NCI-H1417 treated with DMSO at 0.1 percent for 48 hours (cell line): ENCODE measurements around the gene CLIC4.
"Not testable (repeated sequence)": the region's sequence is repeated elsewhere in the genome, so short reads cannot be mapped to it uniquely, and the experiment has no call there.

Experiments
- DNase-seq: peaks from one replicate; lab custom pipeline; 2025; lab: John Stamatoyannopoulos, UW

Gene CLIC4

GRCh38 chr1:24745711-24746413 is 615 bp downstream of the CLIC4 start:
- no peak for DNase-seq

GRCh38 chr1:24748191-24749121 is 3.2 kb downstream of the CLIC4 start:
- DNase-seq: no peak

DNA sequence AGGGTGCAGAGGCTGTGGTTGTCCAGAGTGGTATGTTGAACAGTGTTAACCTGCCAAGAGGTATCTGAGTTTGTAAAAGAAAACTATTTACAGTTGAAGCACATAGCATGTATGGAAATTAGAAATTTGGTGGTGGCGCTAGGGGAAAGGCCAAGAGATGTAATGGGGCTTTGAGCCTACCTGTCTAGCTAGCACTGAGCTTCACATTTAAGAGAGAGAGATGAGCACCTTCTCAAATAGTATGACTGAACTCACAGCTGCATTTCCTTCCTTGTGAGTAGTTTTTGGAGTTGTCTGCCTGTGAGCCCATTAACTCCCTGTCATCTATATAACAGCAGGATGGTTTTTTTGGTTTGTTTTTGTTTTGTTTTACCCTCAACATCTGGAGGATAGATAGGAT is 4.0 kb downstream of the CLIC4 start:
- no peak for DNase-seq

DNA sequence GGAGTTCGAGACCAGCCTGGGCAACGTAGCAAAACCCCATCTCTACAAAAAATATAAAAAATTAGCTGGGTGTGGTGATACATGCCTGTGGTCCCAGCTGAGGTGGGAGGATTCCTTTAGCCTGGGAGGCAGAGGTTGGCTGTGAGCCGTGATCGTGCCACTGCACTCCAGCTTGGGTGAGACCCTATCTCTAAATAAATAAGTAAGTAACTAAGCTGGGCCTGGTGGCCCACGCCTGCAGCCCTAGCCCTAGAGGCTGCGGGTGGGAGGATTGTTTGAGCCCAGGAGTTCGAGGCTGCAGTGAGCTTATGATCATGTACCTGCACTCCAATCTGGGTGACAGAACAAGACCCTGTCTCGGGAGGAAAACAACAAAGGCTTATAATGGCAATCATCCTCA is 4.6 kb downstream of the CLIC4 start:
- DNase-seq: no peak

GRCh38 chr1:24751833-24752232 is 6.6 kb downstream of the CLIC4 start:
- no peak for DNase-seq

DNA sequence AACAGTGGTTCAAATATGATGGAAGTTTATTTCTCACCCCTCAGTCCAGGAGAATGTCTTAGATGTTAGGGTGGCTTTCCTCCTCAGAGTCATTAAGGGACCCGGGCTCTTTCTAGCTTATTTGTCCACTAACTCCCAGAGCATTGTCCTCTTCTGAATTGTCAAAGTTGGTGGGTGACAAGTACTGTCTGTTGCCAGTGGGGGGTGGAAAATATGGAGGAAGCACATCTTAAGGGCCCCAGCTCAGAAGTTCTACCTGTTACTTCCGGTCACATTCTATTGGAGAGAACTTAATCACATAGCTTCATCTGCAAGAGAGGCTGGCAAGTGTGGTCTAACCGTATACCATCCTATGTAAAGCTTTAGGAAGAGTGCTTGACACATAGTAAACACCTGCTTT is 7.1 kb downstream of the CLIC4 start:
- no peak for DNase-seq

- DNase-seq: no peak
These were observed 9.0 kb downstream of the CLIC4 start for GRCh38 chr1:24754229-24754628.

DNA sequence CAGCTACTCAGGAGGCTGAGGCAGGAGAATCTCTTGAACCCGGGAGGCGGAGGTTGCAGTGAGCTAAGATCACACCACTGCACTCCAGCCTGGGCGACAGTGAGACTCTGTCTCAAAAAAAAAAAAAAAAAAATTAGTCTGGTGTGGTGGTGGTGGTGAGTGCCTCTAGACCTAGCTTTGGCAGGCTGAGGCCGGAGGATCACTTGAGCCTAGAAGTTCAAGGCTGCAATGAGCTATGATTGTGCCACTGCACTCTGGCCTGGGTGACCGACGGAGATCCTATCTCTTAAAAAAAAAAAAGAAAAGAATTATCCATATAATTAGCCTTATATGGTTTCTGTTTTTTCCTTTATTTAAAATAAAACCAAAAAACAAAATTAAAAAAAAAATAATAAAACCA is 10.1 kb downstream of the CLIC4 start:
- not testable (repeated sequence) for DNase-seq

DNA sequence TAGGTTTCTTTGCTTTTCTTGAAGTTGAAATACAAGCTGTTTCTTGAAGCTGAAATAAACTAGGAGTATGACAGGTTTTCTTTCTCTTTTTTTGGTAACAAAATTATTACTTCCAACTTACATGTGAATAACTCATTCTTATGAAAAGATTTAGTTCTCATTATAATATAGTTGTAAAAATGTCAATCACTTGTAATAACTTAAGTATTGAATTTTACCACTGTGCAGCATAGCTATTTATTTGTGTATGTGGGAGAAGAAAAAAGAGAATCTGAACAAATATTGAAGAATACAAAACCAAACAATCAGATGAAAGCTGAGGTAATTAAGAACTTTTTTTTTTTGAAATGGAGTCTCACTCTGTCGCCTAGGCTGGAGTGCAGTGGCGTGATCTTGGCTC is 11.1 kb downstream of the CLIC4 start:
- no peak for DNase-seq

DNA sequence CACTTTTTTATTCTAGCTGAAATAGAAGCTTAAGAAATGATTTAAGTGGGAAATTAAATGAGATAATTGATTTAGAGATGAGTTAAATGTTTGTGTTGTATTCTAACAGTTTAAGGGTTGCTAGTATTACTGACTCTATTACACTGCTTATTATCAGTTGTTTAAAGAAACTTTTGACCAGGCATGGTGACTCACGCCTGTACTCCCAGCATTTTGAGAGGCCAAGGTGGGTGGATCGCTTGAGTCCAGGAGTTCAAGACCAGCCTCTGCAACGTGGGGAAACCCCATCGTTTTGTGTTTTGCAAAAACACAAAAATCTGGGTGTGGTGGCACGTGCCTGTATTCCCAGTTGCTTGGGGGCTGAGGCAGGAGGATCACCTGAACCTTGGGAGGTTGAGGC is 14.2 kb downstream of the CLIC4 start:
- no peak for DNase-seq

GRCh38 chr1:24761582-24761981 is 16.3 kb downstream of the CLIC4 start:
- DNase-seq: no peak

DNA sequence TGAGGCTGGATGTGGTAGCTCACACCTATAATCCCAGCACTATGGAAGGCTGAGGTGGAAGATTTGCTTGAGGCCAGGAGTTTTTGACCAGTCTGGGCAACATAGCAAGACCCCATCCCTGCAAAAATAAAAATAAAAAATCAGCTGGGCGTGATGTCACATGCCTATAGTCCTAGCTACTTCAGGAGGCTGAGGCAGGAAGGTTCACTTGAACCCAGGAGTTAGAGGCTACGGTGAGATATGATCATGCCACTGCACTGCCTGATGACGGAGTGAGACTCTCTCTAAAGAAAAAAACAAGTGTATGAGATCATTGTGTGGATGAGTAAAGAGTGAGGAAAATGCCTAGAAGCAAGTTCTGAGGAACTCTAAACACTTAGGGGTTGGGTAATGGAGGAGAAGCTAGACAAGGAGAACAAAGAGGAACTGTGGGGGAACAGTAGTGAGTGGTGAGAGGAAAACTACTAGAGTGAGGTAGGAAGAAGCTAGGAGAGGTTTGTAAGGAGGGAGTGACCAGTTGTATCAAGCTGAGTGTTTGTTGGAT is 17.0 kb downstream of the CLIC4 start:
- no peak for DNase-seq

DNA sequence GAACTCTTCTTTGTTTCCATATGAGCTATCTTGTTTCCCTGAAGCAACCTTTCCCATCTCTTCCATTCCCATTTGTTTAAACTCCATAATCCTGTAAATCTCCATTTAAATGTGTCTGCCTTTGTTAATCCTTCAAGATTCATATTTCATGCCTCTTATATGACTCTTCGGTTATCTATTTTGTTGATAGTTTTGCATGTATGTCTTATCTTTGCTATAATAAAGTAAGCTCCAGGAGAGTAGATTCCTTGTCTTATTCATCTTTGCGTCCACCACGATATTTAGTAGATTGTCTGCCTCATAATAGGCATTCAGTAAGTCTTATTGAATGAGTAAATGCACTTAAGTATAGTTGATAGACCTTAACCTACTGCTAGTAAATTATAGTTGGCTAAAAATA is 18.4 kb downstream of the CLIC4 start:
- no peak for DNase-seq

- DNase-seq: no peak
These were observed 19.2 kb downstream of the CLIC4 start for GRCh38 chr1:24764439-24764838.

GRCh38 chr1:24764848-24765247 is 19.6 kb downstream of the CLIC4 start:
- no peak for DNase-seq

- no peak for DNase-seq
These were observed 20.2 kb downstream of the CLIC4 start for GRCh38 chr1:24765308-24765988.

DNA sequence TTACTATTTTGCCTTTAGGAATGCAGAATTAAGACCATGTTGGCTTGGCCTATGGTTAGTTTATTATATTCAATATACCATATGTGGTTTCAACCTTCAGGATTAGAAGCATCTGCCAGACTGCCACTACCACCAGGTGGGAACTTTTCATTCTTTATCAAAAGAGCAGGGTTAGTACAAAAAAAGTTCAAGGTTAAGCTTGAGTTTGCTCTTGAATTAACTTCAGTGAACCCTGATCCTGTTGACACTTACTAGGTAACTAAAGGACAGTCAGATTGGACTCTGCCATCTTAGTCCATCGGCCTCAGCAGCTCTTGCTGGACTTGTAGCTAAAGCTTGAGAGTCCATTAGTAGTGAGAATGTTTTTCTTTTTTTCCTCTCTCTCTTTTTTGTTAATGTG is 22.1 kb downstream of the CLIC4 start:
- DNase-seq: no peak

DNA sequence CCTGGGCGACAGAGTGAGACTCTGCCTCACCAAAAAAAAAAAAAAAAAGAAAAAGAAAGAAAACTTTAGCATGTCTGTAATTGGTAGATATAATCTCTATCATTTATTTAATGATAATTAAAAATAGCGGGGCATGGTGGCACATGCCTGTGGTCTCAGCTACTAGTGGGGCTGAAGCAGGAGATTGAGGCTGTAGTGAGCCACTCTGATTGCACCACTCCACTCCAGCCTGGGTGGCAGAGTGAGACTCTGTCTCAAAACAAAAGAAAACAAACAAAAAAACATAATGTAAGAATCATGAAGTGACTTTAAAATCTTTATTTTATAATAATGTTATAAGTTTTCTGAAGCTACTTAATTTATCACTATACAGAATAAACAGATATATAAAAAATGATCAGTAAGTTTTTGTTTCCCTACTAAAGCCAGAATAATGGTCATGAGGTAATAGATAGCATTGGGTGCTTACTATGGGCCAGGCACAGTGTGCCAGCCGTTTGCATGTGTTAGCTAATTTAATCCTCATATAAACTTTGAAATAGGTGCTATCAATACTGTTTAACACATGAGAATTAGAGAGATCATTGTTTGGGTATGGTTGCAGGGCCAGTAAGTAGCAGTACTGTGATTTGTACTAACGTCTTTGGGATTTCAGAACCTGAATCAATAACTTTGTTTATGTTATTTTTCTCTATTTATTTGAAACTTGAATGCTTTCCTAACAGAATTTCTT is 23.8 kb downstream of the CLIC4 start:
- no peak for DNase-seq

DNA sequence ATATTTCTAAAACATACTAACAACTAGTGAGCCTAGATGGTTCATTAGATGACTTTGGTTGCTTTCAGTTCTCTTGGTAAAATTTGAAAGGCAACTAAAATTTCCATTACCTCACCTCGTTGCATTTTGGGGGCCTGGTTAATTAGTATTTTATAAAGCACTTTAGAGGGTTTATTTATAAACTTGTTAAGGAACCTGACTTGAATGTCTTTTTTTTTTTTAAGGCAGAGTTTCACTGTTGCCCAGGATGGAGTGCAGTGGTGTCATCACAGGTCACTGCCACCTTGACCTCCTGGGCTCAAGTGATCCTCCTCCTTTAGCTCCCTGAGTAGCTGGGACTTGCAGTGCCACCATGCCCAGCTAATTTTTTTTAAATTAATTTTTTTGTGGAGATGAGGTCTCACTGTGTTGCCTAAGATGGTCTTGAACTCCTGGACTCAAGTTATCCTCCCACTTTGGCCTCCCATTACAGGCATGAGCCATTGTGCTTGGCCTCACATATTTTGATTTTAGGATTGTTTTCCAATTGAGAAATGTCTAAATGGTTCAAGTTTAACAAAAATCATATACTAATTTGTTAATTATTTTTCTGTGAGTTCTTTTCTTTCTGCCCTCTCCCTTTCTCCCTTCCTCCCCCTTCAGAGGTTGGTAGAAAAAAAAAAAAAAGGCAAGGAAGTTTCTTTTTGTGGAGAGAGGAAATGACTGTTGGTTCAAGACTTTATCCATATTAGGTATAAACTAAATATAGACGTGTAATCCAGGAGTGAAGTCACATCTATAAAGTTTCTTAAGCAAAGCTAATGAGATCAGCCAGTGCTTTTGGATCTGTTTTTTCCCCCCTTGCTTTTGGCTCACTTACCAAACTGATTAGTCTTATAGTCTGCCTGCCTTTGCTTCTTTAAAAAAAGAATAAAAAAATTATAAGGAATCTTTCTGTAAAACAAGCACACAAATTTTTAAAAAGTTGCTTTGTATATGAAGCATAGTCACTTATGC is 24.7 kb downstream of the CLIC4 start:
- DNase-seq: no peak

DNA sequence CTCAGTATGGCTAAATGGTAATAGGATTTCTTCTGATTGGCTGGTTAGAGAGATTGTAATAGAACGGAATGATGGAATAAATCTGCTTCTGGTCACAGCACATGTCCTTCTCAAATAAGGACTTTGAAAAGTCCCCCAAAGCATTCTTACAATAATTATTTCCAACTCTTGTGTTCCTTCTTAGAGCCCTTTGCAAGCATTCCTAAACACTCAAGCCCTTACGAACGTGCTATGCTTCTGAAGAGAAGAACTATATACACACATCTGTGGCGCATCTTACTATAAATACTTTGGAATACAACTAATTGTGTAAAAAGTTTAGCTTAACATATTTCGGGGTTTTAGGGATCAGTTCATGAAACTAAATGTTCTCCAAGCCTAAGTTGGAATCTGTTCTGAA is 25.6 kb downstream of the CLIC4 start:
- DNase-seq: no peak

- DNase-seq: no peak
These were observed 26.3 kb downstream of the CLIC4 start for GRCh38 chr1:24771574-24771973.
